WTC11 (cell line): ENCODE measurements around the gene SPTAN1. TPM values are rescaled to one million over a fixed set of nuclear protein-coding genes. Genes with fewer than 3 reads are reported as not detected.

Experiments
- ATAC-seq: fragments of 200-7000 bp; cut with Tn5 transposase; 2 replicates; pipeline ENCODE4 v1.10.0; 2021; ENCODE audit warnings: mild to moderate bottlenecking, moderate library complexity
- CTCF ChIA-PET: fragments of 300-600 bp; sonication (Branson Sonifier 250); formaldehyde crosslinking; loops from one replicate; lab custom pipeline; 2021; ENCODE audit warnings: antibody characterized with exemption; lab: Charles Lee
- POLR2A ChIA-PET: fragments of 350-600 bp; sonication (Branson Sonifier 250); formaldehyde crosslinking; loops from one replicate; lab custom pipeline; 2021; ENCODE audit warnings: antibody characterized with exemption; lab: Charles Lee
- DNase-seq: peaks from one replicate; pipeline ENCODE4 v3.0.0; 2021; ENCODE audit warnings: low spot score
- H3K27ac Mint-ChIP-seq: 2 replicates; pipeline ENCODE4 v1.8.0; 2021; ENCODE audit warnings: mixed read lengths
- H3K27me3 Mint-ChIP-seq: 2 replicates; pipeline ENCODE4 v1.8.0; 2021; ENCODE audit warnings: low read depth, mild to moderate bottlenecking, moderate library complexity, mixed read lengths
- H3K36me3 Mint-ChIP-seq: 2 replicates; pipeline ENCODE4 v1.8.0; 2021; ENCODE audit warnings: mixed read lengths
- H3K4me1 Mint-ChIP-seq: 2 replicates; pipeline ENCODE4 v1.8.0; 2022; ENCODE audit warnings: mixed read lengths
- H3K4me3 Mint-ChIP-seq: 2 replicates; pipeline ENCODE4 v1.8.0; 2021; ENCODE audit warnings: mild to moderate bottlenecking, moderate library complexity, mixed read lengths
- H3K9me3 Mint-ChIP-seq: 2 replicates; pipeline ENCODE4 v1.8.0; 2021; ENCODE audit warnings: mixed read lengths
- GRHL2 ChIP-seq: fragments of 250-450 bp; sonication (Bioruptor Pico); IDR thresholded peaks from 2 replicates; pipeline ENCODE4 v1.8.0; 2022; ENCODE audit warnings: mild to moderate bottlenecking, moderate library complexity; ENCODE audit not compliant: insufficient replicate concordance, severe bottlenecking
- MXD4 ChIP-seq: fragments of 250-450 bp; sonication (Bioruptor Pico); IDR thresholded peaks from 2 replicates; pipeline ENCODE4 v1.8.0; 2021; ENCODE audit warnings: mild to moderate bottlenecking, moderate library complexity, borderline replicate concordance
- NFATC4 ChIP-seq: fragments of 250-450 bp; sonication (Bioruptor Pico); IDR thresholded peaks from 2 replicates; pipeline ENCODE4 v1.9.0; 2021; ENCODE audit warnings: mild to moderate bottlenecking
- RORB ChIP-seq: fragments of 250-450 bp; sonication (Bioruptor Pico); IDR thresholded peaks from 2 replicates; pipeline ENCODE4 v1.9.0; 2021; ENCODE audit warnings: mild to moderate bottlenecking
- SMAD4 ChIP-seq: sonication (generic); formaldehyde crosslinking; IDR thresholded peaks from 2 replicates; pipeline ENCODE4 v1.8.0; 2022; ENCODE audit warnings: mild to moderate bottlenecking, missing genetic modification reagents
- SP1 ChIP-seq: sonication (generic); formaldehyde crosslinking; conservative IDR thresholded peaks from 2 replicates; pipeline ENCODE4 v1.8.1; 2022; ENCODE audit warnings: missing genetic modification reagents
- TP53 ChIP-seq: sonication (generic); formaldehyde crosslinking; IDR thresholded peaks from 2 replicates; pipeline ENCODE4 v1.8.1; 2023; ENCODE audit warnings: mild to moderate bottlenecking, missing genetic modification reagents
- ZNF232 ChIP-seq: sonication (generic); formaldehyde crosslinking; IDR thresholded peaks from 2 replicates; pipeline ENCODE4 v1.8.0; 2022; ENCODE audit warnings: mild to moderate bottlenecking, missing genetic modification reagents
- ZNF263 ChIP-seq: sonication (generic); formaldehyde crosslinking; IDR thresholded peaks from 2 replicates; pipeline ENCODE4 v1.8.1; 2022; ENCODE audit warnings: low read depth, mild to moderate bottlenecking, moderate library complexity, missing genetic modification reagents
- ZNF317 ChIP-seq: sonication (generic); formaldehyde crosslinking; IDR thresholded peaks from 2 replicates; pipeline ENCODE4 v1.8.1; 2023; ENCODE audit warnings: low read depth, mild to moderate bottlenecking, moderate library complexity, missing genetic modification reagents, borderline replicate concordance
- total RNA-seq: library from RNA; stranded (reverse); gene quantifications from 3 replicates; pipeline ENCODE4 v1.2.3, GENCODE V29; 2021
- TF ChIP-seq, protein P1 (sequence below): sonication (generic); formaldehyde crosslinking; IDR thresholded peaks from 2 replicates; pipeline ENCODE4 v1.8.0; 2023; ENCODE audit warnings: mild to moderate bottlenecking, missing genetic modification reagents
- TF ChIP-seq, protein P2 (sequence below): fragments of 250-450 bp; sonication (Bioruptor Pico); IDR thresholded peaks from 2 replicates; pipeline ENCODE4 v1.9.0; 2021; ENCODE audit warnings: mild to moderate bottlenecking
- TF ChIP-seq, protein P3 (sequence below): sonication (generic); formaldehyde crosslinking; IDR thresholded peaks from 2 replicates; pipeline ENCODE4 v1.8.0; 2023; ENCODE audit warnings: missing genetic modification reagents, mild to moderate bottlenecking, borderline replicate concordance
- TF ChIP-seq, protein P4 (sequence below): fragments of 250-450 bp; sonication (Bioruptor Pico); IDR thresholded peaks from 2 replicates; pipeline ENCODE4 v1.9.0; 2021; ENCODE audit warnings: mild to moderate bottlenecking, borderline replicate concordance
- TF ChIP-seq, protein P5 (sequence below): sonication (generic); formaldehyde crosslinking; IDR thresholded peaks from 2 replicates; pipeline ENCODE4 v1.8.1; 2022; ENCODE audit warnings: low read depth, missing genetic modification reagents, borderline replicate concordance

The SPTAN1 gene
- total RNA-seq, 1 experiment from 2014 or later = 255 TPM

DNA sequence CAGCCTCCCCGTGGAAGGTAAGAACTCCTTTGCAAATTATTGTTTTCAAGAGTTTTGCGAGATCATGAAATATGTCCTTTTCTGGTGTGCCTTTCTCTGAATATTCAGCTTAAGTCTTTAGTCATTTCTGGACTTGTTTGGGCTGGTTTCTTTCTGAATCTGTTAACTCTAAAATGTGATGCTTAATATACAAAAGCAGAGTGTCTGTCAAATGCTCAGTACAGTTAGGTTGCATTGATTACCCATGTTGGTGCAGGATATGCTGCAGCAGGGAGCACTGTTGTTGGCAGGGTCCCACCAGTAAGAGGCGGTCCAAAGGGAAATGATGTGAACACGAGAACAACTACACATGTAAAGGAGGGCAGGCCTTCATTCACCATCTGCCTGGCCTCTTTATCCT lies 47.7 kb downstream of the SPTAN1 start (continued):
- TF ChIP-seq, protein P1, sequence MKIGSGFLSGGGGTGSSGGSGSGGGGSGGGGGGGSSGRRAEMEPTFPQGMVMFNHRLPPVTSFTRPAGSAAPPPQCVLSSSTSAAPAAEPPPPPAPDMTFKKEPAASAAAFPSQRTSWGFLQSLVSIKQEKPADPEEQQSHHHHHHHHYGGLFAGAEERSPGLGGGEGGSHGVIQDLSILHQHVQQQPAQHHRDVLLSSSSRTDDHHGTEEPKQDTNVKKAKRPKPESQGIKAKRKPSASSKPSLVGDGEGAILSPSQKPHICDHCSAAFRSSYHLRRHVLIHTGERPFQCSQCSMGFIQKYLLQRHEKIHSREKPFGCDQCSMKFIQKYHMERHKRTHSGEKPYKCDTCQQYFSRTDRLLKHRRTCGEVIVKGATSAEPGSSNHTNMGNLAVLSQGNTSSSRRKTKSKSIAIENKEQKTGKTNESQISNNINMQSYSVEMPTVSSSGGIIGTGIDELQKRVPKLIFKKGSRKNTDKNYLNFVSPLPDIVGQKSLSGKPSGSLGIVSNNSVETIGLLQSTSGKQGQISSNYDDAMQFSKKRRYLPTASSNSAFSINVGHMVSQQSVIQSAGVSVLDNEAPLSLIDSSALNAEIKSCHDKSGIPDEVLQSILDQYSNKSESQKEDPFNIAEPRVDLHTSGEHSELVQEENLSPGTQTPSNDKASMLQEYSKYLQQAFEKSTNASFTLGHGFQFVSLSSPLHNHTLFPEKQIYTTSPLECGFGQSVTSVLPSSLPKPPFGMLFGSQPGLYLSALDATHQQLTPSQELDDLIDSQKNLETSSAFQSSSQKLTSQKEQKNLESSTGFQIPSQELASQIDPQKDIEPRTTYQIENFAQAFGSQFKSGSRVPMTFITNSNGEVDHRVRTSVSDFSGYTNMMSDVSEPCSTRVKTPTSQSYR (CRISPR knock-in tag) = no peak
- TF ChIP-seq, protein P2, sequence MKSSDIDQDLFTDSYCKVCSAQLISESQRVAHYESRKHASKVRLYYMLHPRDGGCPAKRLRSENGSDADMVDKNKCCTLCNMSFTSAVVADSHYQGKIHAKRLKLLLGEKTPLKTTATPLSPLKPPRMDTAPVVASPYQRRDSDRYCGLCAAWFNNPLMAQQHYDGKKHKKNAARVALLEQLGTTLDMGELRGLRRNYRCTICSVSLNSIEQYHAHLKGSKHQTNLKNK (CRISPR knock-in tag) = no peak
- TF ChIP-seq ZNF232 (CRISPR knock-in tag) = no peak
- TF ChIP-seq, protein P3, sequence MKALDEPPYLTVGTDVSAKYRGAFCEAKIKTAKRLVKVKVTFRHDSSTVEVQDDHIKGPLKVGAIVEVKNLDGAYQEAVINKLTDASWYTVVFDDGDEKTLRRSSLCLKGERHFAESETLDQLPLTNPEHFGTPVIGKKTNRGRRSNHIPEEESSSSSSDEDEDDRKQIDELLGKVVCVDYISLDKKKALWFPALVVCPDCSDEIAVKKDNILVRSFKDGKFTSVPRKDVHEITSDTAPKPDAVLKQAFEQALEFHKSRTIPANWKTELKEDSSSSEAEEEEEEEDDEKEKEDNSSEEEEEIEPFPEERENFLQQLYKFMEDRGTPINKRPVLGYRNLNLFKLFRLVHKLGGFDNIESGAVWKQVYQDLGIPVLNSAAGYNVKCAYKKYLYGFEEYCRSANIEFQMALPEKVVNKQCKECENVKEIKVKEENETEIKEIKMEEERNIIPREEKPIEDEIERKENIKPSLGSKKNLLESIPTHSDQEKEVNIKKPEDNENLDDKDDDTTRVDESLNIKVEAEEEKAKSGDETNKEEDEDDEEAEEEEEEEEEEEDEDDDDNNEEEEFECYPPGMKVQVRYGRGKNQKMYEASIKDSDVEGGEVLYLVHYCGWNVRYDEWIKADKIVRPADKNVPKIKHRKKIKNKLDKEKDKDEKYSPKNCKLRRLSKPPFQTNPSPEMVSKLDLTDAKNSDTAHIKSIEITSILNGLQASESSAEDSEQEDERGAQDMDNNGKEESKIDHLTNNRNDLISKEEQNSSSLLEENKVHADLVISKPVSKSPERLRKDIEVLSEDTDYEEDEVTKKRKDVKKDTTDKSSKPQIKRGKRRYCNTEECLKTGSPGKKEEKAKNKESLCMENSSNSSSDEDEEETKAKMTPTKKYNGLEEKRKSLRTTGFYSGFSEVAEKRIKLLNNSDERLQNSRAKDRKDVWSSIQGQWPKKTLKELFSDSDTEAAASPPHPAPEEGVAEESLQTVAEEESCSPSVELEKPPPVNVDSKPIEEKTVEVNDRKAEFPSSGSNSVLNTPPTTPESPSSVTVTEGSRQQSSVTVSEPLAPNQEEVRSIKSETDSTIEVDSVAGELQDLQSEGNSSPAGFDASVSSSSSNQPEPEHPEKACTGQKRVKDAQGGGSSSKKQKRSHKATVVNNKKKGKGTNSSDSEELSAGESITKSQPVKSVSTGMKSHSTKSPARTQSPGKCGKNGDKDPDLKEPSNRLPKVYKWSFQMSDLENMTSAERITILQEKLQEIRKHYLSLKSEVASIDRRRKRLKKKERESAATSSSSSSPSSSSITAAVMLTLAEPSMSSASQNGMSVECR (CRISPR knock-in tag) = no peak

DNA sequence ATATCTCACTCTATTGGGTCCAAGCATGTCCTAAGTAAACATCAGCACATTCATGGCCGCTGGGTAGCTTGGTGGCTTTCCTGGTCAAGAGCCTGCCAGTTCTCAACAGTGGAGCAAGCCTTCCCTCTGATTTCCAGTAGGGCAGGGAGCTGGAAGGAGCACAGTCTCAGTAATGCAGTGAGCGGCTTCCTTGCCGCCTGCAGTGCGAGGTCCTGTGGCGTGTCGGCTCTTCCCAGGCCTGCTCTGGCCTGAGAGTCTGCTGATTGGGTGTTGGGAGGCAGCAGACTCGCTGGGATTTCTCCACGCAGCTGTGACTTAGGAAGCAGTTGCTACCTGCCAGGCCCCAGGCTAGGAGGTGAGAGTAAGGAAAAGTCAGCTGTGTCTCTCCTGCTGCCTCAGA lies 51.3 kb downstream of the SPTAN1 start:
- ChIA-PET CTCF (interaction anchor here (1.6 kb wide), 1 partner anchor 32 kb away, joined by 7 read pairs; no protein-coding TSS in a partner anchor), POLR2A (no interaction called here)
- no peak overlapping the region for H3K4me3 Mint-ChIP-seq
- H3K27me3 Mint-ChIP-seq = no peaks in the 10 kb centered on the region
- ATAC-seq = no peak
- DNase-seq = no peak
- TF ChIP-seq ZNF317 (CRISPR knock-in tag) (no peak), GRHL2 (no peak), RORB (no peak), NFATC4 (CRISPR knock-in tag) (no peak), TP53 (no peak), MXD4 (CRISPR knock-in tag) (no peak), SP1 (CRISPR knock-in tag) (no peak), ZNF263 (CRISPR knock-in tag) (no peak), SMAD4 (no peak)
- TF ChIP-seq, protein P4, sequence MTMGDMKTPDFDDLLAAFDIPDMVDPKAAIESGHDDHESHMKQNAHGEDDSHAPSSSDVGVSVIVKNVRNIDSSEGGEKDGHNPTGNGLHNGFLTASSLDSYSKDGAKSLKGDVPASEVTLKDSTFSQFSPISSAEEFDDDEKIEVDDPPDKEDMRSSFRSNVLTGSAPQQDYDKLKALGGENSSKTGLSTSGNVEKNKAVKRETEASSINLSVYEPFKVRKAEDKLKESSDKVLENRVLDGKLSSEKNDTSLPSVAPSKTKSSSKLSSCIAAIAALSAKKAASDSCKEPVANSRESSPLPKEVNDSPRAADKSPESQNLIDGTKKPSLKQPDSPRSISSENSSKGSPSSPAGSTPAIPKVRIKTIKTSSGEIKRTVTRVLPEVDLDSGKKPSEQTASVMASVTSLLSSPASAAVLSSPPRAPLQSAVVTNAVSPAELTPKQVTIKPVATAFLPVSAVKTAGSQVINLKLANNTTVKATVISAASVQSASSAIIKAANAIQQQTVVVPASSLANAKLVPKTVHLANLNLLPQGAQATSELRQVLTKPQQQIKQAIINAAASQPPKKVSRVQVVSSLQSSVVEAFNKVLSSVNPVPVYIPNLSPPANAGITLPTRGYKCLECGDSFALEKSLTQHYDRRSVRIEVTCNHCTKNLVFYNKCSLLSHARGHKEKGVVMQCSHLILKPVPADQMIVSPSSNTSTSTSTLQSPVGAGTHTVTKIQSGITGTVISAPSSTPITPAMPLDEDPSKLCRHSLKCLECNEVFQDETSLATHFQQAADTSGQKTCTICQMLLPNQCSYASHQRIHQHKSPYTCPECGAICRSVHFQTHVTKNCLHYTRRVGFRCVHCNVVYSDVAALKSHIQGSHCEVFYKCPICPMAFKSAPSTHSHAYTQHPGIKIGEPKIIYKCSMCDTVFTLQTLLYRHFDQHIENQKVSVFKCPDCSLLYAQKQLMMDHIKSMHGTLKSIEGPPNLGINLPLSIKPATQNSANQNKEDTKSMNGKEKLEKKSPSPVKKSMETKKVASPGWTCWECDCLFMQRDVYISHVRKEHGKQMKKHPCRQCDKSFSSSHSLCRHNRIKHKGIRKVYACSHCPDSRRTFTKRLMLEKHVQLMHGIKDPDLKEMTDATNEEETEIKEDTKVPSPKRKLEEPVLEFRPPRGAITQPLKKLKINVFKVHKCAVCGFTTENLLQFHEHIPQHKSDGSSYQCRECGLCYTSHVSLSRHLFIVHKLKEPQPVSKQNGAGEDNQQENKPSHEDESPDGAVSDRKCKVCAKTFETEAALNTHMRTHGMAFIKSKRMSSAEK = no peak
- TF ChIP-seq, protein P5, sequence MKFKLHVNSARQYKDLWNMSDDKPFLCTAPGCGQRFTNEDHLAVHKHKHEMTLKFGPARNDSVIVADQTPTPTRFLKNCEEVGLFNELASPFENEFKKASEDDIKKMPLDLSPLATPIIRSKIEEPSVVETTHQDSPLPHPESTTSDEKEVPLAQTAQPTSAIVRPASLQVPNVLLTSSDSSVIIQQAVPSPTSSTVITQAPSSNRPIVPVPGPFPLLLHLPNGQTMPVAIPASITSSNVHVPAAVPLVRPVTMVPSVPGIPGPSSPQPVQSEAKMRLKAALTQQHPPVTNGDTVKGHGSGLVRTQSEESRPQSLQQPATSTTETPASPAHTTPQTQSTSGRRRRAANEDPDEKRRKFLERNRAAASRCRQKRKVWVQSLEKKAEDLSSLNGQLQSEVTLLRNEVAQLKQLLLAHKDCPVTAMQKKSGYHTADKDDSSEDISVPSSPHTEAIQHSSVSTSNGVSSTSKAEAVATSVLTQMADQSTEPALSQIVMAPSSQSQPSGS (CRISPR knock-in tag) = no peak
- peaks cover 68% of the 10 kb centered on the region for H3K36me3 Mint-ChIP-seq
- no peak overlapping the region; the same call in none of the 2 replicates for H3K27ac Mint-ChIP-seq
- no peaks in the 10 kb centered on the region for H3K4me1 Mint-ChIP-seq
- H3K9me3 Mint-ChIP-seq = no peaks in the 10 kb centered on the region
